Anterior cingulate cortex (tissue), 58 donors: Measurements from ENCODE around the gene TPBGL.
"Not testable (repeated sequence)": the region's sequence is repeated elsewhere in the genome, so short reads cannot be mapped to it uniquely, and the experiment has no call there.

Source experiments
- DNase-seq, 58 donors: peaks; one replicate each; lab custom pipeline; 2025; lab: John Stamatoyannopoulos, UW

Gene TPBGL

GRCh38 chr11:75269896-75270295, 29.3 kb downstream of the TPBGL start:
- DNase-seq = no peak

- no peak for DNase-seq
These were observed 30.4 kb downstream of the TPBGL start for GRCh38 chr11:75270896-75271418.

GRCh38 chr11:75271730-75272129, 31.2 kb downstream of the TPBGL start:
- no peak for DNase-seq

- no peak for DNase-seq
These were observed 31.8 kb downstream of the TPBGL start for GRCh38 chr11:75272391-75272790.

- DNase-seq = no peak
These were observed 32.3 kb downstream of the TPBGL start for GRCh38 chr11:75272821-75273301.

- DNase-seq = no peak
These were observed 33.1 kb downstream of the TPBGL start for GRCh38 chr11:75273411-75274391.

GRCh38 chr11:75274716-75275115, 34.1 kb downstream of the TPBGL start:
- DNase-seq = not testable (repeated sequence)

- DNase-seq = peak in 27 of 58 donors; percentile 18 to 72 (median 48)
These were observed 35.0 kb downstream of the TPBGL start for GRCh38 chr11:75275581-75275980.

GRCh38 chr11:75276186-75276585, 35.6 kb downstream of the TPBGL start:
- DNase-seq = no peak

- no peak for DNase-seq
These were observed 36.1 kb downstream of the TPBGL start for GRCh38 chr11:75276686-75277085.

- no peak for DNase-seq
These were observed 36.7 kb downstream of the TPBGL start for GRCh38 chr11:75277211-75277805.

GRCh38 chr11:75277991-75278790, 37.6 kb downstream of the TPBGL start:
- no peak for DNase-seq

- no peak for DNase-seq
These were observed 38.7 kb downstream of the TPBGL start for GRCh38 chr11:75279273-75279672.

GRCh38 chr11:75280227-75280701, 39.7 kb downstream of the TPBGL start:
- DNase-seq = peak in 56 of 58 donors; percentile 17 to 83 (median 70)

- DNase-seq = no peak
These were observed 40.3 kb downstream of the TPBGL start for GRCh38 chr11:75280770-75281468.

- no peak for DNase-seq
These were observed 41.0 kb downstream of the TPBGL start for GRCh38 chr11:75281469-75282095.

- DNase-seq = no peak
These were observed 42.9 kb downstream of the TPBGL start for GRCh38 chr11:75283391-75283931.

- no peak for DNase-seq
These were observed 45.3 kb downstream of the TPBGL start for GRCh38 chr11:75285776-75286360.
